Effector memory CD4-positive, alpha-beta T cell (primary cell): ENCODE measurements around the gene PGBD2.

Source experiments
- DNase-seq, 3 donors: peaks; one replicate each; pipeline ENCODE4 v3.0.0-alpha.2; 2020
- H3K27ac ChIP-seq: 2 replicates; pipeline ENCODE4 v1.7.0; 2013; ENCODE audit warnings: mild to moderate bottlenecking, low read length, moderate library complexity; ENCODE audit not compliant: insufficient read depth, poor library complexity, severe bottlenecking
- H3K27me3 ChIP-seq: replicated peaks from 2 replicates; pipeline ENCODE4 v1.7.0; 2013; ENCODE audit warnings: mild to moderate bottlenecking, low read length; ENCODE audit not compliant: insufficient read depth, control insufficient read depth, poor library complexity, severe bottlenecking
- H3K36me3 ChIP-seq: 2 replicates; pipeline ENCODE4 v1.7.0; 2013; ENCODE audit warnings: mild to moderate bottlenecking, low read length, moderate library complexity; ENCODE audit not compliant: control insufficient read depth, insufficient read depth
- H3K4me1 ChIP-seq: 2 replicates; pipeline ENCODE4 v1.7.0; 2013; ENCODE audit warnings: low read length, mild to moderate bottlenecking; ENCODE audit not compliant: control insufficient read depth, insufficient read depth, poor library complexity, severe bottlenecking
- H3K4me3 ChIP-seq: 2 replicates; pipeline ENCODE4 v1.7.0; 2013; ENCODE audit warnings: low read length, low read depth, mild to moderate bottlenecking; ENCODE audit not compliant: insufficient read depth, poor library complexity, severe bottlenecking
- H3K9me3 ChIP-seq: 2 replicates; pipeline ENCODE4 v1.7.0; 2013; ENCODE audit warnings: mild to moderate bottlenecking, low read length, moderate library complexity; ENCODE audit not compliant: control insufficient read depth
- total RNA-seq, 3 donors: gene quantifications; one replicate each; lab custom pipeline; 2026; lab: John Stamatoyannopoulos, UW

The PGBD2 gene
- 3.6 to 7.6 (median 4.6) reads per million in 3 donors for total RNA-seq

GRCh38 chr1:248906009-248906752 lies at the start of gene PGBD2:
Gene PGBD2, plus strand, starts transcription at chr1:248906235. Its CDS starts 7,628 bp downstream, at chr1:248913863.
- Histone ChIP-seq H3K27me3 (no peaks in the 10 kb centered on the region), H3K4me3 (peak within 1 kb of the TSS; percentile 57), H3K27ac (peak within 1 kb of the TSS; percentile 81), H3K4me1 (no peaks in the 10 kb centered on the region), H3K9me3 (no peaks in the 10 kb centered on the region), H3K36me3 (no peaks in the 10 kb centered on the region)
- DNase-seq = peak; percentile 83 to 89 (median 88)

GRCh38 chr1:248857201-248857600 lies 48.8 kb upstream of the PGBD2 start:
- Histone ChIP-seq H3K27ac (no peak overlapping the region), H3K27me3 (no peaks in the 10 kb centered on the region), H3K36me3 (no peaks in the 10 kb centered on the region), H3K9me3 (no peaks in the 10 kb centered on the region), H3K4me1 (peaks cover 19% of the 10 kb centered on the region), H3K4me3 (no peak overlapping the region)
- no peak for DNase-seq

GRCh38 chr1:248857749-248858095 lies 48.3 kb upstream of the PGBD2 start:
- no peak overlapping the region for H3K27ac ChIP-seq
- peak overlapping the region; percentile 53 for H3K4me3 ChIP-seq
- H3K9me3 ChIP-seq = no peaks in the 10 kb centered on the region
- no peak for DNase-seq
- H3K36me3 ChIP-seq = no peaks in the 10 kb centered on the region
- no peaks in the 10 kb centered on the region for H3K27me3 ChIP-seq
- peaks cover 23% of the 10 kb centered on the region for H3K4me1 ChIP-seq

GRCh38 chr1:248858096-248858890 lies 47.7 kb upstream of the PGBD2 start:
- H3K9me3 ChIP-seq = no peaks in the 10 kb centered on the region
- no peaks in the 10 kb centered on the region for H3K36me3 ChIP-seq
- peak in 2 of 3 donors; percentile 9 to 21 for DNase-seq
- H3K4me3 ChIP-seq = peak overlapping the region; percentile 53
- H3K4me1 ChIP-seq = peaks cover 26% of the 10 kb centered on the region
- H3K27ac ChIP-seq = peak overlapping the region; percentile 73
- no peaks in the 10 kb centered on the region for H3K27me3 ChIP-seq

- Histone ChIP-seq H3K4me1 (peaks cover 31% of the 10 kb centered on the region), H3K36me3 (no peaks in the 10 kb centered on the region), H3K9me3 (no peaks in the 10 kb centered on the region), H3K27me3 (no peaks in the 10 kb centered on the region), H3K27ac (peak within 1 kb of the TSS; percentile 73), H3K4me3 (peak within 1 kb of the TSS; percentile 53)
- DNase-seq = peak; percentile 92 to 95 (median 93)
Observed at GRCh38 chr1:248858891-248859889, 46.8 kb upstream of the PGBD2 start, which contains the start of gene ZNF692. Gene ZNF692, minus strand, starts transcription at chr1:248859085. Its CDS starts 776 bp downstream, at chr1:248858309.

GRCh38 chr1:248860007-248860406 lies 46.0 kb upstream of the PGBD2 start:
- Histone ChIP-seq H3K4me3 (no peak overlapping the region), H3K9me3 (no peaks in the 10 kb centered on the region), H3K27ac (no peak overlapping the region), H3K27me3 (no peaks in the 10 kb centered on the region), H3K36me3 (no peaks in the 10 kb centered on the region), H3K4me1 (peaks cover 31% of the 10 kb centered on the region)
- no peak for DNase-seq

GRCh38 chr1:248861616-248862015 lies 44.4 kb upstream of the PGBD2 start:
- DNase-seq = no peak
- Histone ChIP-seq H3K4me1 (peaks cover 31% of the 10 kb centered on the region), H3K36me3 (no peaks in the 10 kb centered on the region), H3K4me3 (peak overlapping the region; percentile 3), H3K27me3 (no peaks in the 10 kb centered on the region), H3K27ac (no peak overlapping the region), H3K9me3 (no peaks in the 10 kb centered on the region)

GRCh38 chr1:248862695-248862997 lies 43.4 kb upstream of the PGBD2 start:
- DNase-seq = no peak
- Histone ChIP-seq H3K36me3 (no peaks in the 10 kb centered on the region), H3K4me1 (peaks cover 24% of the 10 kb centered on the region), H3K4me3 (peak overlapping the region; percentile 65), H3K27me3 (no peaks in the 10 kb centered on the region), H3K27ac (peak overlapping the region; percentile 66), H3K9me3 (no peaks in the 10 kb centered on the region)

- no peaks in the 10 kb centered on the region for H3K27me3 ChIP-seq
- H3K9me3 ChIP-seq = no peaks in the 10 kb centered on the region
- no peaks in the 10 kb centered on the region for H3K36me3 ChIP-seq
- peak overlapping the region; percentile 65 for H3K4me3 ChIP-seq
- H3K4me1 ChIP-seq = peaks cover 18% of the 10 kb centered on the region
- H3K27ac ChIP-seq = peak overlapping the region; percentile 66
- DNase-seq = peak; percentile 70 to 77 (median 71)
Observed at GRCh38 chr1:248862998-248863881, 42.8 kb upstream of the PGBD2 start.
